Endometrium (tissue), 2 donors: ENCODE data around the gene ELL2.
"Not testable (repeated sequence)": the region's sequence is repeated elsewhere in the genome, so short reads cannot be mapped to it uniquely, and the experiment has no call there.

Experiments
- FAIRE-seq: peaks from 2 replicates; lab custom pipeline; 2012; peaks lifted over from hg19 to GRCh38; lab: Jason Lieb, UNC
- donor health status: control.
- donor health status: control.

Gene ELL2

GRCh38 chr5:95837492-95837891, 124.2 kb downstream of the ELL2 start:
- FAIRE-seq, result no peak

- FAIRE-seq, result not testable (repeated sequence)
Measured at GRCh38 chr5:95836971-95837370, 124.7 kb downstream of the ELL2 start.

GRCh38 chr5:95836544-95836943, 125.1 kb downstream of the ELL2 start:
- FAIRE-seq, result no peak

- FAIRE-seq, result no peak
Measured at GRCh38 chr5:95835682-95836385, 125.8 kb downstream of the ELL2 start.
